ENCODE data around the gene RIT2. TPM values are rescaled to one million over a fixed set of nuclear protein-coding genes. Genes with fewer than 3 reads are reported as not detected.

The RIT2 gene
- total RNA-seq, 1 donor from 2014 or later: not detected

- no peaks in the 10 kb centered on the region for H3K9me3 ChIP-seq (ENCODE audit: control insufficient read depth in 3 of 3, low read length in 3 of 3)
- no peaks in the 10 kb centered on the region for H3K27me3 ChIP-seq (ENCODE audit: control insufficient read depth in 3 of 3, insufficient read depth in 3 of 3, low read length in 3 of 3)
- peaks cover 0 to 2% (median 0%) of the 10 kb centered on the region in 3 donors for H3K4me1 ChIP-seq (ENCODE audit: control insufficient read depth in 3 of 3, insufficient read depth in 3 of 3, low read length in 3 of 3)
- no peaks in the 10 kb centered on the region for H3K36me3 ChIP-seq (ENCODE audit: control insufficient read depth in 3 of 3, insufficient read depth in 3 of 3, low read length in 3 of 3)
- no peak overlapping the region for H3K9ac ChIP-seq (ENCODE audit: low read depth in 1 of 3, low read length in 3 of 3)
- no peak overlapping the region for H3K27ac ChIP-seq (ENCODE audit: low read depth, low read length)
- H3K4me3 ChIP-seq (ENCODE audit: low read length in 3 of 3): no peak overlapping the region
Measured at GRCh38 chr18:43134876-43135275, 19.4 kb upstream of the RIT2 start.

GRCh38 chr18:43130716-43131260 is 15.3 kb upstream of the RIT2 start:
- Histone ChIP-seq H3K9ac (ENCODE audit: low read depth in 1 of 3, low read length in 3 of 3) (no peak overlapping the region), H3K27me3 (ENCODE audit: control insufficient read depth in 3 of 3, insufficient read depth in 3 of 3, low read length in 3 of 3) (no peaks in the 10 kb centered on the region), H3K4me1 (ENCODE audit: control insufficient read depth in 3 of 3, insufficient read depth in 3 of 3, low read length in 3 of 3) (peaks cover 0 to 2% (median 0%) of the 10 kb centered on the region in 3 donors), H3K4me3 (ENCODE audit: low read length in 3 of 3) (no peak overlapping the region), H3K9me3 (ENCODE audit: control insufficient read depth in 3 of 3, low read length in 3 of 3) (no peaks in the 10 kb centered on the region), H3K36me3 (ENCODE audit: control insufficient read depth in 3 of 3, insufficient read depth in 3 of 3, low read length in 3 of 3) (no peaks in the 10 kb centered on the region), H3K27ac (ENCODE audit: low read depth, low read length) (no peak overlapping the region)

- Histone ChIP-seq H3K27me3 (ENCODE audit: control insufficient read depth in 3 of 3, insufficient read depth in 3 of 3, low read length in 3 of 3) (no peaks in the 10 kb centered on the region), H3K36me3 (ENCODE audit: control insufficient read depth in 3 of 3, insufficient read depth in 3 of 3, low read length in 3 of 3) (no peaks in the 10 kb centered on the region), H3K4me3 (ENCODE audit: low read length in 3 of 3) (peak overlapping the region; percentile 24 to 70 (median 49)), H3K27ac (ENCODE audit: low read depth, low read length) (no peak overlapping the region), H3K9me3 (ENCODE audit: control insufficient read depth in 3 of 3, low read length in 3 of 3) (no peaks in the 10 kb centered on the region), H3K4me1 (ENCODE audit: control insufficient read depth in 3 of 3, insufficient read depth in 3 of 3, low read length in 3 of 3) (peaks cover 0 to 2% (median 0%) of the 10 kb centered on the region in 3 donors), H3K9ac (ENCODE audit: low read depth in 1 of 3, low read length in 3 of 3) (no peak overlapping the region)
Measured at GRCh38 chr18:43129946-43130524, 14.6 kb upstream of the RIT2 start.

- Histone ChIP-seq H3K9me3 (ENCODE audit: control insufficient read depth in 3 of 3, low read length in 3 of 3) (no peaks in the 10 kb centered on the region), H3K27ac (ENCODE audit: low read depth, low read length) (no peak overlapping the region), H3K36me3 (ENCODE audit: control insufficient read depth in 3 of 3, insufficient read depth in 3 of 3, low read length in 3 of 3) (no peaks in the 10 kb centered on the region), H3K27me3 (ENCODE audit: control insufficient read depth in 3 of 3, insufficient read depth in 3 of 3, low read length in 3 of 3) (no peaks in the 10 kb centered on the region), H3K4me1 (ENCODE audit: control insufficient read depth in 3 of 3, insufficient read depth in 3 of 3, low read length in 3 of 3) (peaks cover 0 to 2% (median 0%) of the 10 kb centered on the region in 3 donors), H3K4me3 (ENCODE audit: low read length in 3 of 3) (no peak overlapping the region), H3K9ac (ENCODE audit: low read depth in 1 of 3, low read length in 3 of 3) (no peak overlapping the region)
Measured at GRCh38 chr18:43125471-43125870, 10.0 kb upstream of the RIT2 start.

- no peak overlapping the region for H3K9ac ChIP-seq (ENCODE audit: low read depth in 1 of 3, low read length in 3 of 3)
- no peak overlapping the region for H3K27ac ChIP-seq (ENCODE audit: low read depth, low read length)
- H3K9me3 ChIP-seq (ENCODE audit: control insufficient read depth in 3 of 3, low read length in 3 of 3): no peaks in the 10 kb centered on the region
- H3K27me3 ChIP-seq (ENCODE audit: control insufficient read depth in 3 of 3, insufficient read depth in 3 of 3, low read length in 3 of 3): no peaks in the 10 kb centered on the region
- H3K4me3 ChIP-seq (ENCODE audit: low read length in 3 of 3): no peak overlapping the region
- no peaks in the 10 kb centered on the region for H3K4me1 ChIP-seq (ENCODE audit: control insufficient read depth in 3 of 3, insufficient read depth in 3 of 3, low read length in 3 of 3)
- no peaks in the 10 kb centered on the region for H3K36me3 ChIP-seq (ENCODE audit: control insufficient read depth in 3 of 3, insufficient read depth in 3 of 3, low read length in 3 of 3)
Measured at GRCh38 chr18:43122955-43123354, 7.5 kb upstream of the RIT2 start.

GRCh38 chr18:43116699-43117294 is 1.3 kb upstream of the RIT2 start:
- peaks cover 0 to 8% (median 5%) of the 10 kb centered on the region in 3 donors for H3K27me3 ChIP-seq (ENCODE audit: control insufficient read depth in 3 of 3, insufficient read depth in 3 of 3, low read length in 3 of 3)

GRCh38 chr18:43113220-43113895 is 2.1 kb downstream of the RIT2 start:
- no peak overlapping the region for H3K9ac ChIP-seq (ENCODE audit: low read depth in 1 of 3, low read length in 3 of 3)
- H3K27ac ChIP-seq (ENCODE audit: low read depth, low read length): no peak overlapping the region
- peaks cover 0 to 8% (median 5%) of the 10 kb centered on the region in 3 donors for H3K27me3 ChIP-seq (ENCODE audit: control insufficient read depth in 3 of 3, insufficient read depth in 3 of 3, low read length in 3 of 3)
- no peak overlapping the region for H3K4me3 ChIP-seq (ENCODE audit: low read length in 3 of 3)
- H3K9me3 ChIP-seq (ENCODE audit: control insufficient read depth in 3 of 3, low read length in 3 of 3): no peaks in the 10 kb centered on the region
- no peaks in the 10 kb centered on the region for H3K4me1 ChIP-seq (ENCODE audit: control insufficient read depth in 3 of 3, insufficient read depth in 3 of 3, low read length in 3 of 3)
- no peaks in the 10 kb centered on the region for H3K36me3 ChIP-seq (ENCODE audit: control insufficient read depth in 3 of 3, insufficient read depth in 3 of 3, low read length in 3 of 3)

More at GRCh38 chr18:43116699-43117294, 1.3 kb upstream of the RIT2 start:
- Histone ChIP-seq H3K4me3 (ENCODE audit: low read length in 3 of 3) (no peak overlapping the region), H3K9ac (ENCODE audit: low read depth in 1 of 3, low read length in 3 of 3) (no peak overlapping the region), H3K9me3 (ENCODE audit: control insufficient read depth in 3 of 3, low read length in 3 of 3) (no peaks in the 10 kb centered on the region), H3K27ac (ENCODE audit: low read depth, low read length) (no peak overlapping the region), H3K36me3 (ENCODE audit: control insufficient read depth in 3 of 3, insufficient read depth in 3 of 3, low read length in 3 of 3) (no peaks in the 10 kb centered on the region), H3K4me1 (ENCODE audit: control insufficient read depth in 3 of 3, insufficient read depth in 3 of 3, low read length in 3 of 3) (no peaks in the 10 kb centered on the region)

- Histone ChIP-seq H3K27me3 (ENCODE audit: control insufficient read depth in 3 of 3, insufficient read depth in 3 of 3, low read length in 3 of 3) (no peaks in the 10 kb centered on the region), H3K4me1 (ENCODE audit: control insufficient read depth in 3 of 3, insufficient read depth in 3 of 3, low read length in 3 of 3) (no peaks in the 10 kb centered on the region), H3K9ac (ENCODE audit: low read depth in 1 of 3, low read length in 3 of 3) (no peak overlapping the region), H3K4me3 (ENCODE audit: low read length in 3 of 3) (no peak overlapping the region), H3K9me3 (ENCODE audit: control insufficient read depth in 3 of 3, low read length in 3 of 3) (no peaks in the 10 kb centered on the region), H3K27ac (ENCODE audit: low read depth, low read length) (no peak overlapping the region), H3K36me3 (ENCODE audit: control insufficient read depth in 3 of 3, insufficient read depth in 3 of 3, low read length in 3 of 3) (no peaks in the 10 kb centered on the region)
Measured at GRCh38 chr18:43108882-43109281, 6.6 kb downstream of the RIT2 start.

- no peaks in the 10 kb centered on the region for H3K4me1 ChIP-seq (ENCODE audit: control insufficient read depth in 3 of 3, insufficient read depth in 3 of 3, low read length in 3 of 3)
Measured at GRCh38 chr18:43108469-43108868, 7.0 kb downstream of the RIT2 start.

GRCh38 chr18:43093646-43094045 is 21.8 kb downstream of the RIT2 start:
- Histone ChIP-seq H3K9ac (ENCODE audit: low read depth in 1 of 3, low read length in 3 of 3) (no peak overlapping the region), H3K27me3 (ENCODE audit: control insufficient read depth in 3 of 3, insufficient read depth in 3 of 3, low read length in 3 of 3) (no peaks in the 10 kb centered on the region), H3K4me1 (ENCODE audit: control insufficient read depth in 3 of 3, insufficient read depth in 3 of 3, low read length in 3 of 3) (no peaks in the 10 kb centered on the region), H3K4me3 (ENCODE audit: low read length in 3 of 3) (no peak overlapping the region), H3K9me3 (ENCODE audit: control insufficient read depth in 3 of 3, low read length in 3 of 3) (no peaks in the 10 kb centered on the region), H3K27ac (ENCODE audit: low read depth, low read length) (no peak overlapping the region), H3K36me3 (ENCODE audit: control insufficient read depth in 3 of 3, insufficient read depth in 3 of 3, low read length in 3 of 3) (no peaks in the 10 kb centered on the region)

More at GRCh38 chr18:43108469-43108868, 7.0 kb downstream of the RIT2 start:
- Histone ChIP-seq H3K36me3 (ENCODE audit: control insufficient read depth in 3 of 3, insufficient read depth in 3 of 3, low read length in 3 of 3) (no peaks in the 10 kb centered on the region), H3K27ac (ENCODE audit: low read depth, low read length) (no peak overlapping the region), H3K27me3 (ENCODE audit: control insufficient read depth in 3 of 3, insufficient read depth in 3 of 3, low read length in 3 of 3) (no peaks in the 10 kb centered on the region), H3K4me3 (ENCODE audit: low read length in 3 of 3) (no peak overlapping the region), H3K9ac (ENCODE audit: low read depth in 1 of 3, low read length in 3 of 3) (no peak overlapping the region), H3K9me3 (ENCODE audit: control insufficient read depth in 3 of 3, low read length in 3 of 3) (no peaks in the 10 kb centered on the region)

Data from skeletal muscle tissue (tissue), 4 donors.